GM12878 (cell line): ENCODE data around the gene PIGQ. TPM values are rescaled to one million over a fixed set of nuclear protein-coding genes. Genes with fewer than 3 reads are reported as not detected.

Experiments used
- ATAC-seq: fragments of 200-7000 bp; cut with Tn5 transposase; 3 replicates; pipeline ENCODE4 v1.9.1; 2020; ENCODE audit warnings: mild to moderate bottlenecking, moderate library complexity
- BruUV-seq: library from RNA; stranded (reverse); fragments of 400-500 nt; replicated peaks from 2 replicates; lab custom pipeline; 2021; lab: Mats Ljungman, UMichigan
- CTCF ChIA-PET: fragments of 300-600 bp; sonication (Branson Sonifier 250); formaldehyde crosslinking; extraction: SDS; loops from one replicate; lab custom pipeline; 2021; ENCODE audit warnings: inconsistent platforms; lab: Yijun Ruan, JAX
- POLR2A ChIA-PET: fragments of 350-600 bp; formaldehyde crosslinking; extraction: SDS; loops from one replicate; lab custom pipeline; 2021; ENCODE audit warnings: inconsistent platforms; lab: Charles Lee
- RAD21 ChIA-PET: fragments of 300-600 bp; sonication (Branson Sonifier 250); formaldehyde crosslinking; loops from one replicate; lab custom pipeline; 2023; ENCODE audit warnings: antibody characterized with exemption; ENCODE audit not compliant: unreplicated experiment; lab: Charles Lee
- SMC1A ChIA-PET: fragments of 300-600 bp; sonication (Branson Sonifier 250); formaldehyde crosslinking; loops from one replicate; lab custom pipeline; 2023; ENCODE audit not compliant: unreplicated experiment, uncharacterized antibody; lab: Charles Lee
- DNase-seq: peaks from one replicate; pipeline ENCODE4 v3.0.0-alpha.2; 2011; ENCODE audit warnings: low read depth, low spot score
- FAIRE-seq: peaks from 3 replicates; lab custom pipeline; 2011; peaks lifted over from hg19 to GRCh38; lab: Jason Lieb, UNC
- H2AFZ ChIP-seq: 2 replicates; pipeline ENCODE4 v1.6.0; 2011; ENCODE audit warnings: low read depth, low read length, control low read depth; ENCODE audit not compliant: control insufficient read depth
- H3K27ac ChIP-seq: 2 replicates; pipeline ENCODE4 v1.5.1; 2011; ENCODE audit warnings: control low read depth; ENCODE audit not compliant: control insufficient read depth, insufficient read depth
- H3K27me3 ChIP-seq, 2 experiments: replicated peaks in 1 of 2; 2 replicates each; pipeline versions ENCODE4 v1.6.0 to v1.6.1; 2011; ENCODE audit warnings: low read length in 1 of 2; ENCODE audit not compliant: control insufficient read depth in 2 of 2, insufficient read depth in 2 of 2
- H3K36me3 ChIP-seq, 2 experiments: 2 replicates each; pipeline ENCODE4 v1.5.1; 2011; ENCODE audit warnings: low read length in 1 of 2; ENCODE audit not compliant: control insufficient read depth in 2 of 2, insufficient read depth in 2 of 2
- H3K4me1 ChIP-seq: 2 replicates; pipeline ENCODE4 v1.6.1; 2011; ENCODE audit warnings: mild to moderate bottlenecking, low read length, moderate library complexity, mixed read lengths; ENCODE audit not compliant: control insufficient read depth, insufficient read depth
- H3K4me2 ChIP-seq: 2 replicates; pipeline ENCODE4 v1.6.0; 2011; ENCODE audit warnings: control low read depth; ENCODE audit not compliant: control insufficient read depth, insufficient read depth
- H3K4me3 ChIP-seq: fragments of 200-600 bp; sonication (generic); 2 replicates; pipeline ENCODE4 v1.5.1; 2016
- H3K79me2 ChIP-seq: 2 replicates; pipeline ENCODE4 v1.6.0; 2011; ENCODE audit warnings: low read length; ENCODE audit not compliant: control insufficient read depth, insufficient read depth
- H3K9ac ChIP-seq: 2 replicates; pipeline ENCODE4 v1.8.0; 2011; ENCODE audit warnings: low read length, control low read depth, mixed read lengths; ENCODE audit not compliant: control insufficient read depth, insufficient read depth
- H3K9me3 ChIP-seq: replicated peaks from 3 replicates; pipeline ENCODE4 v1.5.1; 2011; ENCODE audit warnings: mild to moderate bottlenecking, low read length; ENCODE audit not compliant: control insufficient read depth, insufficient read depth
- H4K20me1 ChIP-seq: 2 replicates; pipeline ENCODE4 v1.6.0; 2011; ENCODE audit not compliant: control insufficient read depth, insufficient read depth
- BCL3 ChIP-seq: IDR thresholded peaks from 2 replicates; pipeline ENCODE4 v1.6.1; 2011; ENCODE audit warnings: borderline replicate concordance, low read depth, mild to moderate bottlenecking, moderate library complexity, low read length; ENCODE audit not compliant: insufficient read depth, poor library complexity, severe bottlenecking
- EED ChIP-seq: sonication (generic); IDR thresholded peaks from 2 replicates; pipeline ENCODE4 v1.6.1; 2016; ENCODE audit warnings: antibody characterized with exemption, low read depth
- FOXM1 ChIP-seq: IDR thresholded peaks from 2 replicates; pipeline ENCODE4 v1.6.1; 2012; ENCODE audit warnings: low read depth, mild to moderate bottlenecking, inconsistent platforms, low read length, moderate library complexity
- MTA3 ChIP-seq: IDR thresholded peaks from 2 replicates; pipeline ENCODE4 v1.6.1; 2012; ENCODE audit warnings: low read length, inconsistent platforms, borderline replicate concordance
- POLR2A ChIP-seq: IDR thresholded peaks from 2 replicates; pipeline ENCODE4 v1.6.1; 2011; ENCODE audit warnings: low read depth, mild to moderate bottlenecking, low read length
- POLR2AphosphoS5 ChIP-seq: IDR thresholded peaks from 2 replicates; pipeline ENCODE4 v1.6.1; 2011; ENCODE audit warnings: mild to moderate bottlenecking, low read length, inconsistent platforms
- SIN3A ChIP-seq: IDR thresholded peaks from 2 replicates; pipeline ENCODE4 v1.6.1; 2012; ENCODE audit warnings: low read depth, low read length, improper control_type of control experiment
- SMARCA5 ChIP-seq: fragments of 450-650 bp; IDR thresholded peaks from 2 replicates; pipeline ENCODE4 v1.6.1; 2017; ENCODE audit warnings: mild to moderate bottlenecking
- SPI1 ChIP-seq: IDR thresholded peaks from 2 replicates; pipeline ENCODE4 v1.6.1; 2011; ENCODE audit warnings: low read depth, mild to moderate bottlenecking, low read length, moderate library complexity, borderline replicate concordance; ENCODE audit not compliant: insufficient read depth
- ZBTB33 ChIP-seq: fragments of 450-650 bp; IDR thresholded peaks from 2 replicates; pipeline ENCODE4 v1.6.1; 2017; ENCODE audit warnings: mild to moderate bottlenecking
- WGBS: methylation state at CpG from one replicate; pipeline ENCODE4 v1.1.6; 2016; ENCODE audit warnings: low lambda C conversion rate; ENCODE audit not compliant: insufficient replicate concordance, insufficient coverage; ENCODE audit errors: missing lambda C conversion rate; 5-methylcytosine and 5-hydroxymethylcytosine counted together
- in situ Hi-C: fragments of 300-500 bp; cut with MboI; formaldehyde crosslinking; loops from 9 replicates; pipeline ENCODE4 v1.14.3; 2018; ENCODE audit warnings: mixed read lengths
- intact Hi-C: fragments of 100-400 bp; cut with micrococcal nuclease; formaldehyde crosslinking; loops from one replicate; pipeline ENCODE4 v1.14.2; 2022; ENCODE audit not compliant: unreplicated experiment
- polyA plus RNA-seq, 11 experiments: library from polyadenylated mRNA; depleted of rRNA in 4 of 11; unstranded in 6 of 11; stranded (reverse) in 5 of 11; fragments of >200 nt; fragmentation: Nextera tagmentation in 4 of 11; fragmentation: Illumina TruSeq in 1 of 11; extraction: Ambion mirVana in 4 of 11; extraction: Trizol in 1 of 11; gene quantifications; 1 replicate in 1 of 11; 2 replicates in 10 of 11; pipeline versions ENCODE4 v1.2.1 to v1.2.3, GENCODE V29; 2011 to 2016; ENCODE audit warnings: inconsistent platforms in 2 of 11, missing spikeins in 2 of 11, low read depth in 1 of 11
- total RNA-seq, 4 experiments: library from RNA; depleted of rRNA in 3 of 4; stranded (reverse); fragments of >200 nt in 3 of 4; fragmentation: Illumina TruSeq in 1 of 4; extraction: Trizol in 1 of 4; gene quantifications; 2 replicates each; pipeline versions ENCODE4 v1.2.1 to v1.2.3, GENCODE V29; 2013 to 2021
- TF ChIP-seq, protein P1 (sequence below): IDR thresholded peaks from 2 replicates; pipeline ENCODE4 v1.6.1; 2012; ENCODE audit warnings: low read depth, low read length, improper control_type of control experiment

Gene PIGQ
- total and polyA plus RNA-seq, 10 of the 15 experiments (the other 5 are each of a cell fraction or from before 2014, with no cell fraction given) = 1.8 to 31.3 (median 17.5) TPM; not detected in 1

DNA sequence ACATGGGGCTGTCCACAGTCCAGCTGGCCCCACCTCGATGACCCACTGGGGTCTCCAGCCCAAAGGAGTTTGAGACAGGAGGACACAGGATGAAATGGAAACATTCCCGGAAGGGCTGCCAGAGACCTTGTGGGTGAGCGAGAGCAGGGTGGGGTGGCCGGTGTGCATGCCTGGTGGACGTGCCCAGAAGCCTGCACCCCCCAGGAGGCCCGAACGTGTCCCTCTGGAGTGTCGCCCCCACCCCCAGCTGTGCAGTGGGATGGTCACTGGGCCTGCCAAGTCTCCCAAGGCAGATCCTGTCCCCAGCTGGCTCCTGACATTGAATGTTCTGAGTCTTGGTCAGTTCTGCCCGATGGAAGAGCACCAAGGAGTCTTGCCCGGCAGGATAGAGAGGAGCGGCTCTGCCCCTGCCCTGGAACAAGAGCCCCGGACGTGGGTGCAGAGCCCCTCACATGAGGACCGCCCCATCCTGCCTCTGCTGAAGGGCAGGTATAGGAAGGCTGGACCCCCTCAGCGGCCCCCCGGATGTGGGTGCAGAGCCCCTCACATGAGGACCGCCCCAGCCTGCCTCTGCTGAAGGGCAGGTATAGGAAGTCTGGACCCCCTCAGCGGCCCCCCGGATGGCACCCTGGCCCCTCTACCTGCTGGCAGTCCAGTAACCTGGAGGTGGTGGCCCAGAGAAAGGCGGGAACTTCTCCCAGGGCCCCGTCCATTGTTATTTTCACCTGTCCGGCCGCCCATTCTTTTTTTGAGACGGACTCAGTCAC, 45.3 kb upstream of the PIGQ start:
- FAIRE-seq = no peak
- peaks cover 0 to 2% of the 10 kb centered on the region in 2 experiments; a peak in 3 of 4 replicates for H3K36me3 ChIP-seq
- peak overlapping the region; percentile 91 for H3K27ac ChIP-seq
- no peak for DNase-seq
- BruUV-seq = no TSS peak
- RAD21 ChIA-PET = no interaction called here
- no peak overlapping the region for H3K9ac ChIP-seq
- CTCF ChIA-PET = no interaction called here
- no peaks in the 10 kb centered on the region; the same call in 1 of the 2 replicates for H4K20me1 ChIP-seq
- intact Hi-C loops = loop anchor here (5.0 kb wide), 2 partner anchors 43 to 113 kb away; partner anchors contain the start of genes METTL26, NHLRC4 and PIGQ
- peak overlapping the region; percentile 99 for H3K4me2 ChIP-seq
- no peaks in the 10 kb centered on the region for H3K27me3 ChIP-seq
- in situ Hi-C loops = no loop called here
- TF ChIP-seq POLR2A = peak; percentile 32; the same call in 1 of the 2 replicates
- no peak for TF ChIP-seq SIN3A
- SMC1A ChIA-PET = no interaction called here
- H2AFZ ChIP-seq = no peak overlapping the region
- POLR2A ChIA-PET = no interaction called here
- no peak overlapping the region for H3K4me3 ChIP-seq
- no peaks in the 10 kb centered on the region for H3K9me3 ChIP-seq
- H3K4me1 ChIP-seq = peaks cover 27% of the 10 kb centered on the region
- peaks cover 35% of the 10 kb centered on the region for H3K79me2 ChIP-seq
- WGBS = 94% methylated on average over 24 of the region's 24 CpGs
- no peak for ATAC-seq

DNA sequence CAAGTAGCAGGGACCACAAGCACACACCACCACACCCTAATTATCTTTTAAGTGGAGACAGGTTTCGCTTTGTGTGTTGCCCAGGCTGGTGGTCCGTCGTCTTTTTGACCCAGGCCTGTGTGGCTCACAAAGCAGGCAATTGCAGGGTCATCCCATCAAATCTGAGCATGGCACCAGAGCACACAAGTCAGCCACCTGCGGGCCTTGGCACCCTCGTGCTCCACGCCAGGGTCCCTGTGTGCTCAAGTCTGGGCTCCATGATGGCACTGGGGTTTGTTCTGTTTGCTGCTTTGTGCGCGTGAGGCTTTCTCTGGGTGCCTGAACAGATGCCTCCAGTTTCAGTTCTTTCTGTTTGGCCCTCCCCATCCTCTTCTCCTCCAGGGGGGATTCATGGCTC, 44.6 kb upstream of the PIGQ start:
- BruUV-seq = no TSS peak
- no peaks in the 10 kb centered on the region; the same call in 1 of the 2 replicates for H4K20me1 ChIP-seq
- in situ Hi-C loops = no loop called here
- CTCF ChIA-PET = interaction anchor here (1.4 to 1.6 kb wide), 2 partner anchors 42 to 75 kb away, joined by 3 to 5 read pairs; partner anchors contain the start of gene NHLRC4
- H3K9ac ChIP-seq = peak overlapping the region; percentile 86; the same call in 1 of the 2 replicates
- peak overlapping the region; percentile 99 for H3K4me2 ChIP-seq
- ATAC-seq = peak; percentile 3
- no peak for FAIRE-seq
- no peak for DNase-seq
- peak overlapping the region; percentile 91 for H3K27ac ChIP-seq
- peaks cover 0 to 5% of the 10 kb centered on the region in 2 experiments; a peak in 3 of 4 replicates for H3K36me3 ChIP-seq
- SMC1A ChIA-PET = interaction anchor here (1.0 kb wide), 1 partner anchor 42 kb away, joined by 3 read pairs; the partner anchor contains the start of gene NHLRC4
- peaks cover 42% of the 10 kb centered on the region for H3K79me2 ChIP-seq
- intact Hi-C loops = loop anchor here (5.0 kb wide), 2 partner anchors 42 to 112 kb away; partner anchors contain the start of genes METTL26, NHLRC4 and PIGQ
- TF ChIP-seq ZBTB33 = no peak
- 0 out of 2 replicates have a peak, but pooled peaks have one; percentile 61 for TF ChIP-seq MTA3
- TF ChIP-seq SPI1 = 0 out of 2 replicates have a peak, but pooled peaks have one; percentile 10
- TF ChIP-seq POLR2AphosphoS5 = peak; percentile 24; the same call in 1 of the 2 replicates
- TF ChIP-seq, protein P1, sequence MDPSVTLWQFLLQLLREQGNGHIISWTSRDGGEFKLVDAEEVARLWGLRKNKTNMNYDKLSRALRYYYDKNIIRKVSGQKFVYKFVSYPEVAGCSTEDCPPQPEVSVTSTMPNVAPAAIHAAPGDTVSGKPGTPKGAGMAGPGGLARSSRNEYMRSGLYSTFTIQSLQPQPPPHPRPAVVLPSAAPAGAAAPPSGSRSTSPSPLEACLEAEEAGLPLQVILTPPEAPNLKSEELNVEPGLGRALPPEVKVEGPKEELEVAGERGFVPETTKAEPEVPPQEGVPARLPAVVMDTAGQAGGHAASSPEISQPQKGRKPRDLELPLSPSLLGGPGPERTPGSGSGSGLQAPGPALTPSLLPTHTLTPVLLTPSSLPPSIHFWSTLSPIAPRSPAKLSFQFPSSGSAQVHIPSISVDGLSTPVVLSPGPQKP = no peak
- 0 out of 2 replicates have a peak, but pooled peaks have one; percentile 17 for TF ChIP-seq SMARCA5
- peak; percentile 5 for TF ChIP-seq BCL3
- TF ChIP-seq EED = no peak
- no peak for TF ChIP-seq FOXM1
- no peaks in the 10 kb centered on the region for H3K27me3 ChIP-seq
- POLR2A ChIA-PET = interaction anchor here (1.4 kb wide), 1 partner anchor 154 kb away, joined by 4 read pairs; the partner anchor contains the start of gene MRPL28
- H3K9me3 ChIP-seq = no peaks in the 10 kb centered on the region
- peaks cover 29% of the 10 kb centered on the region for H3K4me1 ChIP-seq
- RAD21 ChIA-PET = no interaction called here
- peak overlapping the region; percentile 98; the same call in 1 of the 2 replicates for H3K4me3 ChIP-seq
- H2AFZ ChIP-seq = no peak overlapping the region
- WGBS = 74% methylated on average over 8 of the region's 8 CpGs
